Measurements from ENCODE around the gene NAALADL2.
A peak's percentile ranks its signal among the peaks of the same experiment; 100 is the strongest.

NAALADL2 gene

DNA sequence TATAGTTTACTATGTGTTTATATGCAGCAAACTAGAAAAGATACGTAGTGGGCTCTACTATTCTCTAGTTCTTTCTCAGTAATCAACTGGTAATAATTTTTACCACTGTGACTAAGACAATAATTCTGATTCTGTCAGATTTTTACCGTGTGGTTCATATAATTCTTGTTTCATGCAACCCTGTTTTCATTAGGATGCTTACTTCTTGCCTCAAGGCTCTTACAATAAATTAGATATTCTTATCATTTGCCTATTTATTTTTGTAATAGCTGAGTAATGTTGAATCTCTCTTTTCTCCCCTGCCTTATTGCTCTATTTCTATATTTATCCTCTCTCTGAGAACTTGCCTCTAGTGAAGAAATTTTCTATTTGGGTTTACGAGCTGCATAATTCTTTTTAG lies 524.7 kb downstream of the NAALADL2 start:
- H3K4me3 ChIP-seq (ENCODE audit: low read depth, low read length) = no peak overlapping the region
- no peak for DNase-seq (ENCODE audit: low read depth, low spot score)
- TF ChIP-seq, protein P1, sequence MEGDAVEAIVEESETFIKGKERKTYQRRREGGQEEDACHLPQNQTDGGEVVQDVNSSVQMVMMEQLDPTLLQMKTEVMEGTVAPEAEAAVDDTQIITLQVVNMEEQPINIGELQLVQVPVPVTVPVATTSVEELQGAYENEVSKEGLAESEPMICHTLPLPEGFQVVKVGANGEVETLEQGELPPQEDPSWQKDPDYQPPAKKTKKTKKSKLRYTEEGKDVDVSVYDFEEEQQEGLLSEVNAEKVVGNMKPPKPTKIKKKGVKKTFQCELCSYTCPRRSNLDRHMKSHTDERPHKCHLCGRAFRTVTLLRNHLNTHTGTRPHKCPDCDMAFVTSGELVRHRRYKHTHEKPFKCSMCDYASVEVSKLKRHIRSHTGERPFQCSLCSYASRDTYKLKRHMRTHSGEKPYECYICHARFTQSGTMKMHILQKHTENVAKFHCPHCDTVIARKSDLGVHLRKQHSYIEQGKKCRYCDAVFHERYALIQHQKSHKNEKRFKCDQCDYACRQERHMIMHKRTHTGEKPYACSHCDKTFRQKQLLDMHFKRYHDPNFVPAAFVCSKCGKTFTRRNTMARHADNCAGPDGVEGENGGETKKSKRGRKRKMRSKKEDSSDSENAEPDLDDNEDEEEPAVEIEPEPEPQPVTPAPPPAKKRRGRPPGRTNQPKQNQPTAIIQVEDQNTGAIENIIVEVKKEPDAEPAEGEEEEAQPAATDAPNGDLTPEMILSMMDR (IDR thresholded peaks at IDR 0.05; ENCODE audit: low read depth, low read length) = no peak
- in situ Hi-C loops (cut with HindIII; ENCODE audit: low sequenced_read_pairs) = no loop called here

DNA sequence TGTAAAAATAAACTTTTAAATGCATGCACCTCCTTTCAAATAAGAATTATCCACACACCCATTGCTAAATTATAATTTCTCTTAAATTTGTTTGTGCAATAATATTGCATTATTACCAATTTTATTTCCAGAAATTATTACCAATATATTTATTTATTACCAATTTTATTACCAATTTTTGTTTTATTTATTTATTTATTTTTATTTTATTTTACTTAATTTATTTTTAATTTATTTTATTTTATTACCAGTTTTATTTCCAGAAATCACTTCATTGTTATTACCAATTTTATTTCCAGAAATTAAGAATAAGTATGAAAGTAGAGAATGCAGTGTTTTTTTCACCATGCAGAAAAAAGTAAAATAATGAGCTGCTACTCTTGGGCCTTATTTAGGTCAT lies 525.4 kb downstream of the NAALADL2 start:
- TF ChIP-seq, protein P1 (IDR thresholded peaks at IDR 0.05; ENCODE audit: low read depth, low read length) = no peak
- DNase-seq (ENCODE audit: low read depth, low spot score) = no peak
- in situ Hi-C loops (cut with HindIII; ENCODE audit: low sequenced_read_pairs) = no loop called here
- H3K4me3 ChIP-seq (ENCODE audit: low read depth, low read length) = no peak overlapping the region

DNA sequence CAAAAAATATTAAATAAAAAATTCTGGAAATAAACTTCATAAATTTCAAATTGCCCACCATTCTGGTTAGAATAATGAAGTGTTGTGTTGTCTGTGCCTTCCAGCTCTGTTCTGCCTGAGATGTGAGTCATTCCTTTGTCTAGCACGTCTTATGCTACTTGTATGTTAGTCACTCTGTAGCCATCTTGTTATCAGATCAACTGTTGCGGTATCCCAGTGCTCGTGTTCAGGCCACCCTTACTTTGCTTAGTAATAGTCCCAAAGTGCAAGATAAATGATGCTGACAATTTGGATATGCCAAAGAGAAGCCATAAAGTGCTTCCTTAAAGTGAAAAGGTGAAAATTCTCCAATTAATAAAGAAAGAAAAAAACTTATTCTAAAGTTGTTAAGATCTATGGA lies 527.5 kb downstream of the NAALADL2 start:
- H3K4me3 ChIP-seq (ENCODE audit: low read depth, low read length) = no peak overlapping the region
- TF ChIP-seq, protein P1 (IDR thresholded peaks at IDR 0.05; ENCODE audit: low read depth, low read length) = no peak
- peak; percentile 86 for DNase-seq (ENCODE audit: low read depth, low spot score)
- in situ Hi-C loops (cut with HindIII; ENCODE audit: low sequenced_read_pairs) = no loop called here

DNA sequence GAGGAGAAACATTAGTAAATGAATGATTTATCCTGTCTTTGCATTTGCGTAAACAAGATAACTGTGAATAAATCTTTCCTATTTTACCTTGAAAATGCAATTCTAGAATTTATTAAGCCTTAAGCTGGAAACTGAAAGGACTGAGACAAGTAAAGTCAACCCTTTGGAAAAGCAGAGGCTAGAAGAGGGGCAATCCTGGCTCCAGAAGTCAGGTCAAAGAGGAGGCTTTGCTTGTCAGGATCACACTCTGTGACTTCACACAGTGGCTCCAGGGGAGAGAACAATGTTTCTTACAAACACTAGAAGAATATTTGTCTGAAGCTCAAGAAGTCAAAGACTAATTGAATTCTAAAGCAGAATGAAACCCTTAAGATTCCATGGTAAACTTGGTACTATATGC lies 530.4 kb downstream of the NAALADL2 start:
- DNase-seq (ENCODE audit: low read depth, low spot score) = no peak
- no peak overlapping the region for H3K4me3 ChIP-seq (ENCODE audit: low read depth, low read length)
- in situ Hi-C loops (cut with HindIII; ENCODE audit: low sequenced_read_pairs) = no loop called here
- TF ChIP-seq, protein P1 (IDR thresholded peaks at IDR 0.05; ENCODE audit: low read depth, low read length) = no peak

DNA sequence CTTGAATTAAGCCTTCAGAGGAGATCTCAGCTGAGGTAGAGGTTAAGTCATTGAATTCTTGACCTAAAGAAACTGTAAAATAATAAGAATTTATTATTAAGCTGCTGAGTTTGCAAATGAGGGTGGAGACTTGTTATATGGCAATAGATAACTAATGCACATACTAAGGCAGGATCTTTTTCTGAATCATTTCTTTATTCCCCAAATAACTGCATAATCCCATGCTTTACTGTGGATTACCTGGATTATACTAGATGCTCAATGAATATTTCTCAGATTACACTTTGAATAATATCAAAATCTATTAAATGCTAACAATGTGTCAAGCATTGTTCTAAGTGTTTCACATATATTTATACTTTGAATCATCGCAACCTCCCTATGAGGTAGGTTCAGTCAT lies 532.5 kb downstream of the NAALADL2 start:
- no peak for DNase-seq (ENCODE audit: low read depth, low spot score)
- in situ Hi-C loops (cut with HindIII; ENCODE audit: low sequenced_read_pairs) = no loop called here
- H3K4me3 ChIP-seq (ENCODE audit: low read depth, low read length) = no peak overlapping the region

DNA sequence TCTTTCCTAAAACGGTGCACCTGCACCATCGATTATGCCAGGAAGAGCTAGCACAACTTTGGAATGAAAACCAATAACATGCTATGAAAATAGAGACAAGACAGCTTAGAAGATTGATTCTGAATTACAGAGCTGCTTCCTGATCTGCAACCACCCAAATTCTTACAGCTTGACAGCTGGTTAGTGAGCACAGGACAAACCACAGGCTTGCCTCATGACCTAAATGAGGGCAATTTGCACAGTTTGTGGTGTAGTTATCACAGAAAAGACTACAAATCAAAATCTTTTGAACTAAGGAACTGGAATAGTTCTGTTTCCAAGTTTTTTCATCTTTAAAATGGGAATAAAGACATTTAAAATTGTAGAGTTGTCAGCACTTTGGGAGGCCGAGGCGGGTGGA lies 533.5 kb downstream of the NAALADL2 start:
- TF ChIP-seq, protein P1 (IDR thresholded peaks at IDR 0.05; ENCODE audit: low read depth, low read length) = no peak
- H3K4me3 ChIP-seq (ENCODE audit: low read depth, low read length) = no peak overlapping the region
- in situ Hi-C loops (cut with HindIII; ENCODE audit: low sequenced_read_pairs) = no loop called here
- DNase-seq (ENCODE audit: low read depth, low spot score) = peak; percentile 64

More for the DNA sequence above, 532.5 kb downstream of the NAALADL2 start:
- TF ChIP-seq, protein P1 (IDR thresholded peaks at IDR 0.05; ENCODE audit: low read depth, low read length) = no peak

DNA sequence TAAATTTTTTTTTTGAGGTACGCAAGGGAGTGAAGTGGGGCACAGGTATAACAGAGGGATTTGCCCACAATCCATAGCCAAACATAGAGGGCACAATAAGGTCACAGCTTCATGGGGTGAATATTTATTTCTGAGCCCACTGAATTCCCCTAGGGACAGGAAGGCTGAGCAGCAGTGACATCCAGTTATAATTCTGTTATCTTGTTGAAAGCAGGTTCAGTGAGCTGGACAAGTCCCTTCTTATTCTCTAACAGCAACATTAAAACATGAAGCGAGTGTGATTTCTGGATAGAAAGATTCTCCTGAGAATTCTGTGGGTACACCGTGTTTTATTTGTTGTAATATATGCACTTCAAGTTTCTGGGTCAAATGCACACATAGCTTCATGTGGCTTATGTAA lies 538.2 kb downstream of the NAALADL2 start:
- TF ChIP-seq, protein P1 (IDR thresholded peaks at IDR 0.05; ENCODE audit: low read depth, low read length) = no peak
- no peak for DNase-seq (ENCODE audit: low read depth, low spot score)
- in situ Hi-C loops (cut with HindIII; ENCODE audit: low sequenced_read_pairs) = no loop called here
- H3K4me3 ChIP-seq (ENCODE audit: low read depth, low read length) = no peak overlapping the region
